Cardiac muscle cell (in vitro differentiated cells and primary cell): ENCODE measurements around the gene PHLDB2. TPM values are rescaled to one million over a fixed set of nuclear protein-coding genes. Genes with fewer than 3 reads are reported as not detected.

Source experiments
- DNase-seq, 2 donors: peaks; one replicate each; pipeline versions ENCODE4 v3.0.0 to v3.0.0-alpha.2; 2010 to 2017; ENCODE audit warnings: low read depth in 1 of 2, low spot score in 1 of 2
- H3K27ac ChIP-seq: fragments of 200-600 bp; sonication (generic); 2 replicates; pipeline ENCODE4 v1.5.1; 2016
- H3K27me3 ChIP-seq: fragments of 200-600 bp; sonication (generic); 2 replicates; pipeline ENCODE4 v1.6.0; 2016; ENCODE audit warnings: control low read depth
- H3K36me3 ChIP-seq: fragments of 200-600 bp; sonication (generic); 2 replicates; pipeline ENCODE4 v1.5.1; 2016; ENCODE audit warnings: control low read depth
- H3K4me1 ChIP-seq: fragments of 200-600 bp; sonication (generic); 2 replicates; pipeline ENCODE4 v1.8.1; 2017; ENCODE audit warnings: low read depth, mild to moderate bottlenecking, mixed run types
- H3K4me3 ChIP-seq: fragments of 200-600 bp; sonication (generic); 2 replicates; pipeline ENCODE4 v1.5.1; 2016; ENCODE audit warnings: mild to moderate bottlenecking
- H3K9me3 ChIP-seq: fragments of 200-600 bp; sonication (generic); 2 replicates; pipeline ENCODE4 v1.5.1; 2017; ENCODE audit warnings: low read depth, mild to moderate bottlenecking, control low read depth
- polyA plus RNA-seq: library from polyadenylated mRNA; unstranded; fragments of >200 nt; fragmentation: Nextera tagmentation; extraction: Ambion mirVana; gene quantifications from 2 replicates; pipeline ENCODE4 v1.2.1, GENCODE V29; 2016
- total RNA-seq: library from RNA; depleted of rRNA; stranded (reverse); fragments of >200 nt; gene quantifications from 2 replicates; pipeline ENCODE4 v1.2.3, GENCODE V29; 2016
- TF ChIP-seq, protein P1 (sequence below): IDR thresholded peaks from 2 replicates; pipeline ENCODE4 v1.5.1; 2012; ENCODE audit warnings: low read depth, mild to moderate bottlenecking, low read length

The PHLDB2 gene
- total and polyA plus RNA-seq, 2 experiments from 2014 or later = 11.3 to 27.2 TPM

DNA sequence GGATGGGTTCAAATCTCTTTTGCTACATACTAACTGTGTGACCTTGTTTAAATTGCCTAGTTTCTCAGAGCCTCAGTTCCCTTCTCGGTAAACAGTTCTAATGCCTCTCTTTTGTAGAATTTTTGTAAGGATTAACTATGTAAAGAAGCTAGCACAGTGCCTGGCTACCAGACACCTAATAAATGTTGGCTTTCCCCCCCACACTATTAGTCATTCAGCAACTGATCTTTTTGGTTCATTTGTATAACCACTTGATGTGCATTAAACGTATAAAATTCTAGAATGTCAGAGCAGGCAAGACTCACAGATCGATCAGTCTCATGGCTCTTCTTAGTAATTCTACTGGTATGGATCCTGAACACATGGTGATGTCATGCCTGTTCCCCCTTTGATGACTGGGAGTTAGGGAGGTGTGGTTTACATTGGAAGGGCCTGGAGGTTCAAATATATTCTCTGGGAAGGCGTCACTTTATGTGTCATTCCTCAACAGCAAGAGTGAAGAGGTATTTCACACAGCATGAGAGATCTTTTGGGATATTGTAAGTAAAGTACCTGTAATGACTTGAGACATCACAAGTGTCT is 146.1 kb downstream of the PHLDB2 start:
- Histone ChIP-seq H3K9me3 (no peaks in the 10 kb centered on the region), H3K4me1 (no peaks in the 10 kb centered on the region), H3K27ac (no peak overlapping the region), H3K4me3 (no peak overlapping the region), H3K27me3 (peaks cover 37% of the 10 kb centered on the region), H3K36me3 (no peaks in the 10 kb centered on the region)
- DNase-seq = no peak
- TF ChIP-seq, protein P1, sequence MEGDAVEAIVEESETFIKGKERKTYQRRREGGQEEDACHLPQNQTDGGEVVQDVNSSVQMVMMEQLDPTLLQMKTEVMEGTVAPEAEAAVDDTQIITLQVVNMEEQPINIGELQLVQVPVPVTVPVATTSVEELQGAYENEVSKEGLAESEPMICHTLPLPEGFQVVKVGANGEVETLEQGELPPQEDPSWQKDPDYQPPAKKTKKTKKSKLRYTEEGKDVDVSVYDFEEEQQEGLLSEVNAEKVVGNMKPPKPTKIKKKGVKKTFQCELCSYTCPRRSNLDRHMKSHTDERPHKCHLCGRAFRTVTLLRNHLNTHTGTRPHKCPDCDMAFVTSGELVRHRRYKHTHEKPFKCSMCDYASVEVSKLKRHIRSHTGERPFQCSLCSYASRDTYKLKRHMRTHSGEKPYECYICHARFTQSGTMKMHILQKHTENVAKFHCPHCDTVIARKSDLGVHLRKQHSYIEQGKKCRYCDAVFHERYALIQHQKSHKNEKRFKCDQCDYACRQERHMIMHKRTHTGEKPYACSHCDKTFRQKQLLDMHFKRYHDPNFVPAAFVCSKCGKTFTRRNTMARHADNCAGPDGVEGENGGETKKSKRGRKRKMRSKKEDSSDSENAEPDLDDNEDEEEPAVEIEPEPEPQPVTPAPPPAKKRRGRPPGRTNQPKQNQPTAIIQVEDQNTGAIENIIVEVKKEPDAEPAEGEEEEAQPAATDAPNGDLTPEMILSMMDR = no peak

- H3K27me3 ChIP-seq = peaks cover 20% of the 10 kb centered on the region
- H3K4me3 ChIP-seq = no peak overlapping the region
- TF ChIP-seq, protein P1 = no peak
- DNase-seq = peak in 1 of 2 donors; percentile 74
- no peaks in the 10 kb centered on the region for H3K36me3 ChIP-seq
- no peaks in the 10 kb centered on the region for H3K9me3 ChIP-seq
- no peak overlapping the region for H3K27ac ChIP-seq
- peaks cover 10% of the 10 kb centered on the region for H3K4me1 ChIP-seq
Measured at GRCh38 chr3:112007633-112008032, 148.6 kb downstream of the PHLDB2 start.

DNA sequence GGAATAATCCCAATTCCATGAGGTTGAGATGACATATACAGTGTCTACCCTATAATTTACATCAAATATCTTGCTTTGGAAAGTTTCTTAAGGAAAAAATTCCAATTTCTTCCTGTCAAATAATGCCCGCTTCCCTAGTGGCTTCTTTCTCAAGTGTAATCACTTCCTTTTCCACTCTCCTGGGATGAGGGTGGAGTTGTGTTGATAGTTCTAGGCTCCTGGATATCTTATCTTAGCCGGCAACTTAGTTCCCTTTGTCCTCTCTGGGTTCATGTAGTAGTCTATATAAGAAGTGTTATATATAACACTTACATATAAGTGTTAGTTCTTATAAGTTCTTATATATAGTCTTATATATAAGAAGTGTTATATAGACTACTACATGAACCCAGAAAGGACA is 150.6 kb downstream of the PHLDB2 start:
- DNase-seq = no peak
- Histone ChIP-seq H3K4me3 (no peak overlapping the region), H3K27ac (no peak overlapping the region), H3K36me3 (no peaks in the 10 kb centered on the region), H3K9me3 (no peaks in the 10 kb centered on the region), H3K4me1 (peaks cover 11% of the 10 kb centered on the region), H3K27me3 (peaks cover 14% of the 10 kb centered on the region)
- TF ChIP-seq, protein P1 = no peak

DNA sequence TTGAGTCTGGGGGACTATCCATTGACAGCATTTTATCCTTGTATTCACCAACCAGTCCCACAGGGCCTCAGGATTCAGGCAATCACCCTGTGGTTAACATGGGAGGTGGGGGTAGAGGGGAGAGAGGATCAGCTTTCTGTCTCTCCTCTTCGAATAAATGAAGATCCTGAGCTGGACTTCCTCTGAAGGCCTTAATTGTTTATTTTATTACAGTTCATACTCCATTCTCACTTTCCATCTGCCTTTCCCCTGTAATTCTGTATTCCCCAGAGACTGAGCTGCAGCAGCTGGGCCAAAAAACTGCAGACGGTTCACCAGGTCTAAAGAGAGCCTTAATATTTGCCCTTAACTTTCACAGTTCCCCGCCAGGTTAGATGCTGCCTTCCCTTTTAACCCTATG is 151.6 kb downstream of the PHLDB2 start:
- TF ChIP-seq, protein P1 = no peak
- Histone ChIP-seq H3K4me1 (peaks cover 11% of the 10 kb centered on the region), H3K9me3 (no peaks in the 10 kb centered on the region), H3K27ac (no peak overlapping the region), H3K4me3 (no peak overlapping the region), H3K27me3 (peaks cover 22% of the 10 kb centered on the region), H3K36me3 (no peaks in the 10 kb centered on the region)
- peak in 1 of 2 donors; percentile 36 for DNase-seq

- Histone ChIP-seq H3K9me3 (no peaks in the 10 kb centered on the region), H3K4me3 (no peak overlapping the region), H3K27me3 (peaks cover 30% of the 10 kb centered on the region), H3K4me1 (peaks cover 11% of the 10 kb centered on the region), H3K36me3 (no peaks in the 10 kb centered on the region), H3K27ac (no peak overlapping the region)
- DNase-seq = no peak
- TF ChIP-seq, protein P1 = no peak
Measured at GRCh38 chr3:112011376-112011940, 152.4 kb downstream of the PHLDB2 start.
